K562 (cell line): Measurements from ENCODE around the gene ZSCAN22.

Experiments
- CEBPZ ChIP-seq: fragments of 150-350 bp; IDR thresholded peaks from 2 replicates; pipeline ENCODE4 v1.6.1; 2014; ENCODE audit warnings: low read depth, mild to moderate bottlenecking, low read length, borderline replicate concordance
- CTCF ChIP-seq, 3 experiments: IDR thresholded peaks in 2 of 3; conservative IDR thresholded peaks in 1 of 3; 2 replicates each; pipeline ENCODE4 v1.5.1; 2011 to 2012; ENCODE audit warnings: low read length in 3 of 3, mild to moderate bottlenecking in 3 of 3, control low read depth in 2 of 3, improper control_type of control experiment in 1 of 3, inconsistent platforms in 1 of 3, low read depth in 1 of 3, mixed read lengths in 1 of 3, moderate library complexity in 1 of 3; ENCODE audit not compliant: insufficient read depth in 2 of 3
- E2F4 ChIP-seq: sonication (generic); formaldehyde crosslinking; IDR thresholded peaks from 2 replicates; pipeline ENCODE4 v1.8.0; 2022; ENCODE audit warnings: mild to moderate bottlenecking, low read depth, missing genetic modification reagents
- EZH2 ChIP-seq: IDR thresholded peaks from 2 replicates; pipeline ENCODE4 v1.6.1; 2012; ENCODE audit warnings: low read depth, mild to moderate bottlenecking, inconsistent platforms, low read length, borderline replicate concordance
- FOSL1 ChIP-seq: fragments of 200-800 bp; sonication (Bioruptor generic); conservative IDR thresholded peaks from 2 replicates; pipeline ENCODE4 v1.6.1; 2016; ENCODE audit warnings: missing genetic modification characterization, missing compliant biosample characterization
- GABPA ChIP-seq: fragments of 200-800 bp; sonication (Bioruptor generic); conservative IDR thresholded peaks from 2 replicates; pipeline ENCODE4 v1.6.1; 2016; ENCODE audit warnings: low read depth, missing genetic modification characterization, missing compliant biosample characterization
- HCFC1 ChIP-seq: IDR thresholded peaks from 2 replicates; pipeline ENCODE4 v1.6.1; 2012; ENCODE audit warnings: low read depth, low read length, improper control_type of control experiment
- IRF9 ChIP-seq: fragments of 450-650 bp; IDR thresholded peaks from 2 replicates; pipeline ENCODE4 v1.6.1; 2016; ENCODE audit warnings: missing biosample characterization, missing genetic modification characterization
- MYBL2 ChIP-seq, 2 experiments: fragments of 450-650 bp in 1 of 2; sonication (generic) in 1 of 2; formaldehyde crosslinking in 1 of 2; IDR thresholded peaks; 2 replicates each; pipeline versions ENCODE4 v1.6.1 to v1.8.1; 2017 to 2022; ENCODE audit warnings: borderline replicate concordance in 1 of 2, inconsistent platforms in 1 of 2, low read depth in 1 of 2, mild to moderate bottlenecking in 1 of 2, missing genetic modification reagents in 1 of 2, moderate library complexity in 1 of 2
- NR2C1 ChIP-seq, 2 experiments: fragments of 450-650 bp; IDR thresholded peaks; 2 replicates each; pipeline ENCODE4 v1.6.1; 2017; ENCODE audit warnings: mild to moderate bottlenecking in 2 of 2, antibody characterized with exemption in 1 of 2, inconsistent platforms in 1 of 2, missing compliant biosample characterization in 1 of 2, missing genetic modification characterization in 1 of 2
- POLR3A ChIP-seq: IDR thresholded peaks from 2 replicates; pipeline ENCODE4 v1.6.1; 2011; ENCODE audit warnings: borderline replicate concordance, mild to moderate bottlenecking, moderate library complexity; ENCODE audit not compliant: insufficient read length, insufficient read depth; ENCODE audit errors: extremely low read depth
- RAD21 ChIP-seq, 2 experiments: fragments of 250-450 bp in 1 of 2; fragments of 450-650 bp in 1 of 2; sonication (Bioruptor Pico) in 1 of 2; formaldehyde crosslinking in 1 of 2; IDR thresholded peaks in 1 of 2; conservative IDR thresholded peaks in 1 of 2; 2 replicates each; pipeline versions ENCODE4 v1.4.0 to v1.8.0; 2020 to 2022; ENCODE audit warnings: mild to moderate bottlenecking in 2 of 2, moderate library complexity in 1 of 2
- SIN3A ChIP-seq, 2 experiments: fragments of 150-350 bp in 1 of 2; IDR thresholded peaks; 2 replicates each; pipeline ENCODE4 v1.6.1; 2011 to 2016; ENCODE audit warnings: borderline replicate concordance in 2 of 2, low read depth in 2 of 2, low read length in 2 of 2, mild to moderate bottlenecking in 2 of 2, moderate library complexity in 2 of 2; ENCODE audit not compliant: control insufficient read depth in 1 of 2
- SIX5 ChIP-seq, 2 experiments: IDR thresholded peaks; 2 replicates each; pipeline ENCODE4 v1.6.1; 2011; ENCODE audit warnings: low read length in 2 of 2, borderline replicate concordance in 1 of 2, low read depth in 1 of 2, mild to moderate bottlenecking in 1 of 2, moderate library complexity in 1 of 2; ENCODE audit not compliant: insufficient read depth in 1 of 2

GRCh38 chr19:58346961-58347929, 20.5 kb downstream of the ZSCAN22 start:
- TF ChIP-seq SIN3A (IDR thresholded peaks at IDR 0.05; ENCODE audit: borderline replicate concordance in 2 of 2, control insufficient read depth in 1 of 2, low read depth in 2 of 2, low read length in 2 of 2): no peak
- no peak for TF ChIP-seq MYBL2 (IDR thresholded peaks at IDR 0.05; ENCODE audit: low read depth)
- TF ChIP-seq MYBL2 (CRISPR knock-in tag; IDR thresholded peaks at IDR 0.05; ENCODE audit: borderline replicate concordance): no peak
- 0 out of 6 replicates have a peak, but pooled peaks of 1 of the 3 experiments have one; percentile 6 for TF ChIP-seq CTCF (IDR thresholded peaks at IDR 0.05 in 2 of 3, conservative IDR thresholded peaks at IDR 0.05 in 1 of 3; ENCODE audit: insufficient read depth in 2 of 3, low read depth in 1 of 3, low read length in 3 of 3)
- no peak for TF ChIP-seq CEBPZ
- TF ChIP-seq POLR3A: no peak
- TF ChIP-seq HCFC1: no peak
- no peak for TF ChIP-seq EZH2
- TF ChIP-seq FOSL1 (tag): no peak
- no peak for TF ChIP-seq GABPA (tag)
- no peak; a peak in 1 of 4 replicates for TF ChIP-seq RAD21 (CRISPR knock-in tag; conservative IDR thresholded peaks at IDR 0.05 in 1 of 2, IDR thresholded peaks at IDR 0.05 in 1 of 2)
- TF ChIP-seq SIX5 (IDR thresholded peaks at IDR 0.05; ENCODE audit: borderline replicate concordance in 1 of 2, insufficient read depth in 1 of 2, low read depth in 1 of 2, low read length in 2 of 2): no peak
- TF ChIP-seq IRF9 (tag): no peak
- TF ChIP-seq E2F4 (CRISPR knock-in tag): 0 out of 2 replicates have a peak, but pooled peaks have one; percentile 10
- no peak for TF ChIP-seq NR2C1 (IDR thresholded peaks at IDR 0.05)
- TF ChIP-seq NR2C1 (tag; IDR thresholded peaks at IDR 0.05): no peak
